Lung (tissue), 12 donors: Measurements from ENCODE around the gene ESPN. TPM values are rescaled to one million over a fixed set of nuclear protein-coding genes. Genes with fewer than 3 reads are reported as not detected.
A peak's percentile ranks its signal among the peaks of the same experiment; 100 is the strongest.

ENCODE experiments used
- ATAC-seq: fragments of 200-7000 bp; cut with Tn5 transposase; one replicate; pipeline ENCODE4 v1.9.1; 2020; ENCODE audit warnings: moderate number of reproducible peaks; ENCODE audit not compliant: insufficient read depth, low FRiP score
- DNase-seq, 3 donors: peaks; one replicate each; pipeline ENCODE4 v3.0.0-alpha.2; 2013 to 2017
- H3K27ac ChIP-seq, 2 donors: one replicate each; pipeline ENCODE4 v1.5.1; 2013; ENCODE audit warnings: mild to moderate bottlenecking in 2 of 2, moderate library complexity in 2 of 2, control low read depth in 1 of 2, inconsistent platforms in 1 of 2, low read depth in 1 of 2, low read length in 1 of 2
- H3K27me3 ChIP-seq, 3 donors: one replicate each; pipeline ENCODE4 v1.5.1; 2013; ENCODE audit warnings: low read length in 2 of 3; ENCODE audit not compliant: control insufficient read depth in 3 of 3, insufficient read depth in 3 of 3
- H3K36me3 ChIP-seq, 4 donors: one replicate each; pipeline ENCODE4 v1.5.1; 2013; ENCODE audit warnings: low read length in 4 of 4, mild to moderate bottlenecking in 1 of 4, moderate library complexity in 1 of 4; ENCODE audit not compliant: control insufficient read depth in 4 of 4, insufficient read depth in 4 of 4
- H3K4me1 ChIP-seq, 5 donors: one replicate each; pipeline ENCODE4 v1.5.1; 2013; ENCODE audit warnings: low read length in 5 of 5, mild to moderate bottlenecking in 2 of 5, moderate library complexity in 1 of 5; ENCODE audit not compliant: control insufficient read depth in 5 of 5, insufficient read depth in 5 of 5
- H3K4me3 ChIP-seq: one replicate; pipeline ENCODE4 v1.5.1; 2013; ENCODE audit warnings: mild to moderate bottlenecking, control low read depth, moderate library complexity
- H3K9ac ChIP-seq, 2 donors: one replicate each; pipeline ENCODE4 v1.5.1; 2013; ENCODE audit warnings: low read length in 2 of 2, control low read depth in 1 of 2; ENCODE audit not compliant: insufficient read depth in 1 of 2
- H3K9me3 ChIP-seq, 4 donors: one replicate each; pipeline ENCODE4 v1.5.1; 2013; ENCODE audit warnings: low read length in 3 of 4, mild to moderate bottlenecking in 1 of 4, moderate library complexity in 1 of 4; ENCODE audit not compliant: control insufficient read depth in 4 of 4, insufficient read depth in 3 of 4
- WGBS, 2 donors: extraction: QIAGEN DNeasy Blood & Tissue Kit; methylation state at CpG; one replicate each; pipeline ENCODE4 v1.1.7; 2013; 5-methylcytosine and 5-hydroxymethylcytosine counted together
- polyA plus RNA-seq, 2 donors: library from polyadenylated mRNA; stranded (reverse); fragments of 200-250 nt; gene quantifications; one replicate each; pipeline ENCODE4 v1.2.1, GENCODE V29; 2013
- total RNA-seq, 2 donors: library from RNA; depleted of rRNA in 1 of 2; stranded (reverse); fragments of >200 nt in 1 of 2; gene quantifications; one replicate each; pipeline ENCODE4 v1.2.1, GENCODE V29; 2014 to 2021
- TF ChIP-seq, protein P1 (sequence below): IDR thresholded peaks from 2 replicates; pipeline ENCODE4 v1.5.1; 2012; ENCODE audit warnings: mild to moderate bottlenecking; ENCODE audit errors: control extremely low read depth, extremely low read depth
- donor health status: control.
- donor health status: control.
- donor health status: Bipolar disorder and iron deficiency.
- donor health status: healthy.
- donor health status: DM: yes; HTN: yes; CAD: no.

The ESPN gene
- total and polyA plus RNA-seq, 4 donors: 2.1 to 20.8 (median 7.4) TPM

DNA sequence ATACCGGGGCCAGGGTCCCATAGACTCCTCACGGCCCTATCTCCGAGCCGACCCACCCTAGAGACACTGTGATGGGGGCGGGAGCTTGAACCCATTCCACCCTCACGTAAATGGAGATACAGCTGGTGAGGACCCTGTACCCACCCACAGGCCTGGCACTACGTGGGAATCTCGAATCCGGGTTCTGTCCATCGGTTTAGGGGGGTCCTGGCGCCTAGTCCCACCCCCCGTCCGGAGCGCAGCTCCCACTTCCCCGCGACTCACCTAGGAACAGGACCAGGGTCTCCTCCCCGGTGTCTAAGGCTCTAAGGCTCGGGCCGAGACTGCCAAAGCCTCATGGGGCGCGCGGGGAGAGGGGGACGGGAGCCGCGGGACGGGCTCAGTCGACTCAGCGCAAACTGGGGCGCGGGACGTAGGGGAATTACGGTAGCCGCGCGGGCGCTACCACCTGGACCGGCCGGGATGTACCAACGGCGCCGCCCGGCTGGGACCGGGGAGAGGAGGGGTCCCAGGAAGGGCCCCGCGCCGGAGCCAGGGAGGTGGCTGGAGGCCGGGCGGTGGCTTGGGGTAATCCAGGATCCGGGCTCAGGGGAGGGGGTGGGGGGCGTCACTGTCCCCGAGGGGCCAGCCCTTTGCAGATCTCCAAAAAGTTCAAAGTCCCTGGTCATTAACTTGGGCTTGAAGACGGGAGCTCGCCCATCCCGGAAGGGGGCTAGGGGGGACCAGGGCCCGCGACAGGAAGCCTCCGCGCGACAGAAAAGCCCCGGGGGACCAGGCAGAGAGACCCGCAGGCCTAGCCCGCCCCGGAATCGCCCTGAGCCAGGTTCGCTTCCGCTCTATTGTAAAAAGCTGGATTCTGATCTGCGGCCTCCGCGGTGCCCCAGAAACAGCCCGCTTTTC, 65.9 kb downstream of the ESPN start:
- no peaks in the 10 kb centered on the region for H3K36me3 ChIP-seq
- H3K27me3 ChIP-seq: no peaks in the 10 kb centered on the region
- no peaks in the 10 kb centered on the region for H3K9me3 ChIP-seq
- peak overlapping the region in 1 of 2 donors; percentile 28 for H3K9ac ChIP-seq
- DNase-seq: peak; percentile 66 to 81 (median 75)
- H3K27ac ChIP-seq: peak overlapping the region; percentile 33 to 74
- peak; percentile 51 for ATAC-seq
- H3K4me3 ChIP-seq: peak overlapping the region; percentile 33
- WGBS, 2 donors: 1 to 2% methylated on average over 60 to 70 of the region's 70 CpGs
- TF ChIP-seq, protein P1, sequence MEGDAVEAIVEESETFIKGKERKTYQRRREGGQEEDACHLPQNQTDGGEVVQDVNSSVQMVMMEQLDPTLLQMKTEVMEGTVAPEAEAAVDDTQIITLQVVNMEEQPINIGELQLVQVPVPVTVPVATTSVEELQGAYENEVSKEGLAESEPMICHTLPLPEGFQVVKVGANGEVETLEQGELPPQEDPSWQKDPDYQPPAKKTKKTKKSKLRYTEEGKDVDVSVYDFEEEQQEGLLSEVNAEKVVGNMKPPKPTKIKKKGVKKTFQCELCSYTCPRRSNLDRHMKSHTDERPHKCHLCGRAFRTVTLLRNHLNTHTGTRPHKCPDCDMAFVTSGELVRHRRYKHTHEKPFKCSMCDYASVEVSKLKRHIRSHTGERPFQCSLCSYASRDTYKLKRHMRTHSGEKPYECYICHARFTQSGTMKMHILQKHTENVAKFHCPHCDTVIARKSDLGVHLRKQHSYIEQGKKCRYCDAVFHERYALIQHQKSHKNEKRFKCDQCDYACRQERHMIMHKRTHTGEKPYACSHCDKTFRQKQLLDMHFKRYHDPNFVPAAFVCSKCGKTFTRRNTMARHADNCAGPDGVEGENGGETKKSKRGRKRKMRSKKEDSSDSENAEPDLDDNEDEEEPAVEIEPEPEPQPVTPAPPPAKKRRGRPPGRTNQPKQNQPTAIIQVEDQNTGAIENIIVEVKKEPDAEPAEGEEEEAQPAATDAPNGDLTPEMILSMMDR: no peak
- peaks cover 0 to 24% (median 9%) of the 10 kb centered on the region in 5 donors for H3K4me1 ChIP-seq

- Histone ChIP-seq H3K27me3 (no peaks in the 10 kb centered on the region), H3K9me3 (no peaks in the 10 kb centered on the region), H3K9ac (no peak overlapping the region), H3K36me3 (no peaks in the 10 kb centered on the region), H3K27ac (peak overlapping the region; percentile 33 to 74), H3K4me1 (peaks cover 0 to 21% (median 9%) of the 10 kb centered on the region in 5 donors), H3K4me3 (peak overlapping the region; percentile 33)
- 44 to 49% methylated on average over 5 to 6 of the region's 6 CpGs for WGBS, 2 donors
- TF ChIP-seq, protein P1: no peak
- DNase-seq: no peak
- no peak for ATAC-seq
Measured at GRCh38 chr1:6491081-6491449, 66.5 kb downstream of the ESPN start.

- WGBS, 2 donors: 79 to 90% methylated on average over 6 of the region's 6 CpGs
- Histone ChIP-seq H3K36me3 (no peaks in the 10 kb centered on the region), H3K9me3 (no peaks in the 10 kb centered on the region), H3K27me3 (no peaks in the 10 kb centered on the region), H3K4me3 (peak within 1 kb of the TSS; percentile 33), H3K27ac (peak within 1 kb of the TSS; percentile 33 to 74), H3K4me1 (peaks cover 0 to 17% (median 9%) of the 10 kb centered on the region in 5 donors), H3K9ac (peak within 1 kb of the TSS in 1 of 2 donors; percentile 28)
- ATAC-seq (no peak), DNase-seq (no peak)
- TF ChIP-seq, protein P1: no peak
Measured at GRCh38 chr1:6491480-6491962, 66.9 kb downstream of the ESPN start, which contains the start of gene PLEKHG5. Gene PLEKHG5 (minus strand): TSS chr1:6491667. CDS start chr1:6477571, 14,096 bp downstream.
